Lower lobe of right lung (tissue), 2 donors: ENCODE measurements around the gene PTPRT. TPM values are rescaled to one million over a fixed set of nuclear protein-coding genes. Genes with fewer than 3 reads are reported as not detected.

ENCODE experiments used
- ATAC-seq, 2 donors: fragments of 200-7000 bp; cut with Tn5 transposase; one replicate each; pipeline ENCODE4 v1.9.1; 2020 to 2022; ENCODE audit warnings: mild to moderate bottlenecking in 2 of 2, moderate library complexity in 2 of 2
- DNase-seq: peaks from one replicate; pipeline ENCODE4 v3.0.0-alpha.2; 2020
- H3K27ac ChIP-seq: fragments of 200-600 bp; one replicate; pipeline ENCODE4 v1.8.0; 2022
- H3K27me3 ChIP-seq: fragments of 200-600 bp; one replicate; pipeline ENCODE4 v1.8.0; 2022; ENCODE audit warnings: low read depth
- H3K36me3 ChIP-seq: fragments of 200-600 bp; one replicate; pipeline ENCODE4 v1.8.0; 2022; ENCODE audit warnings: mild to moderate bottlenecking
- H3K4me1 ChIP-seq: fragments of 200-600 bp; one replicate; pipeline ENCODE4 v1.8.0; 2022
- H3K4me3 ChIP-seq: fragments of 200-600 bp; one replicate; pipeline ENCODE4 v1.8.0; 2022; ENCODE audit warnings: mild to moderate bottlenecking
- H3K9me3 ChIP-seq: fragments of 200-600 bp; one replicate; pipeline ENCODE4 v1.8.0; 2022
- intact Hi-C: fragments of 100-400 bp; cut with DNase I; formaldehyde crosslinking; loops from one replicate; pipeline ENCODE4 v1.11.0; 2022
- total RNA-seq: library from RNA; stranded (reverse); fragmentation: NEBNext Ultra II Directional; extraction: Animal tissue kit (Norgen Biotek cat#: 25700); gene quantifications from one replicate; pipeline ENCODE4 v1.2.1, GENCODE V29; 2021
- TF ChIP-seq, protein P1 (sequence below): fragments of 200-600 bp; IDR thresholded peaks from one replicate; pipeline ENCODE4 v1.8.0; 2022; ENCODE audit warnings: antibody characterized with exemption, mild to moderate bottlenecking
- donor health status: DM: no; HTN: yes; CAD: no; lungs with severe emphysema.

PTPRT gene
- total RNA-seq, 1 donor from 2014 or later = 8.0 TPM

DNA sequence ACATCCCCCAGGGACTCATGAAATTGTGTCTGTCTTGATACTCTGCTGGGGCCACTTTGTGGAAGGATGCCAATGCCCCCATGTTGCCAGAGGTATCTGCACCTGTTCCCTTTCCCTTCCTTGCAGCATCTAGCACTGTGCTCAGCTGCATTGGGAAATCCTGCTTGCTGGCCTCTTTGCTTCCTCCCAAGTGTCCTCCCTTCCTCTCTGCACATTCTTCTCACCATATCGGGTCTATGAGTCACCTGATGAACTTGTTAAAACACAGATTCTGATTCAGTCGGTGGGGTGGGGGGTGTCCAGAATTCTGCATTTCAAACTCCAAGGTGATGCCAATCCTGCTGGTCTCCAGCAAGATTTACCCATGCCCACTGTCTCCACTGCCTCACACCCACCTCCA lies 467.8 kb downstream of the PTPRT start:
- ATAC-seq (no peak), DNase-seq (no peak)
- Histone ChIP-seq H3K36me3 (no peaks in the 10 kb centered on the region), H3K9me3 (no peaks in the 10 kb centered on the region), H3K27me3 (no peaks in the 10 kb centered on the region), H3K4me3 (no peak overlapping the region), H3K27ac (no peak overlapping the region), H3K4me1 (no peaks in the 10 kb centered on the region)
- TF ChIP-seq, protein P1, sequence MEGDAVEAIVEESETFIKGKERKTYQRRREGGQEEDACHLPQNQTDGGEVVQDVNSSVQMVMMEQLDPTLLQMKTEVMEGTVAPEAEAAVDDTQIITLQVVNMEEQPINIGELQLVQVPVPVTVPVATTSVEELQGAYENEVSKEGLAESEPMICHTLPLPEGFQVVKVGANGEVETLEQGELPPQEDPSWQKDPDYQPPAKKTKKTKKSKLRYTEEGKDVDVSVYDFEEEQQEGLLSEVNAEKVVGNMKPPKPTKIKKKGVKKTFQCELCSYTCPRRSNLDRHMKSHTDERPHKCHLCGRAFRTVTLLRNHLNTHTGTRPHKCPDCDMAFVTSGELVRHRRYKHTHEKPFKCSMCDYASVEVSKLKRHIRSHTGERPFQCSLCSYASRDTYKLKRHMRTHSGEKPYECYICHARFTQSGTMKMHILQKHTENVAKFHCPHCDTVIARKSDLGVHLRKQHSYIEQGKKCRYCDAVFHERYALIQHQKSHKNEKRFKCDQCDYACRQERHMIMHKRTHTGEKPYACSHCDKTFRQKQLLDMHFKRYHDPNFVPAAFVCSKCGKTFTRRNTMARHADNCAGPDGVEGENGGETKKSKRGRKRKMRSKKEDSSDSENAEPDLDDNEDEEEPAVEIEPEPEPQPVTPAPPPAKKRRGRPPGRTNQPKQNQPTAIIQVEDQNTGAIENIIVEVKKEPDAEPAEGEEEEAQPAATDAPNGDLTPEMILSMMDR = no peak
- intact Hi-C loops = no loop called here

DNA sequence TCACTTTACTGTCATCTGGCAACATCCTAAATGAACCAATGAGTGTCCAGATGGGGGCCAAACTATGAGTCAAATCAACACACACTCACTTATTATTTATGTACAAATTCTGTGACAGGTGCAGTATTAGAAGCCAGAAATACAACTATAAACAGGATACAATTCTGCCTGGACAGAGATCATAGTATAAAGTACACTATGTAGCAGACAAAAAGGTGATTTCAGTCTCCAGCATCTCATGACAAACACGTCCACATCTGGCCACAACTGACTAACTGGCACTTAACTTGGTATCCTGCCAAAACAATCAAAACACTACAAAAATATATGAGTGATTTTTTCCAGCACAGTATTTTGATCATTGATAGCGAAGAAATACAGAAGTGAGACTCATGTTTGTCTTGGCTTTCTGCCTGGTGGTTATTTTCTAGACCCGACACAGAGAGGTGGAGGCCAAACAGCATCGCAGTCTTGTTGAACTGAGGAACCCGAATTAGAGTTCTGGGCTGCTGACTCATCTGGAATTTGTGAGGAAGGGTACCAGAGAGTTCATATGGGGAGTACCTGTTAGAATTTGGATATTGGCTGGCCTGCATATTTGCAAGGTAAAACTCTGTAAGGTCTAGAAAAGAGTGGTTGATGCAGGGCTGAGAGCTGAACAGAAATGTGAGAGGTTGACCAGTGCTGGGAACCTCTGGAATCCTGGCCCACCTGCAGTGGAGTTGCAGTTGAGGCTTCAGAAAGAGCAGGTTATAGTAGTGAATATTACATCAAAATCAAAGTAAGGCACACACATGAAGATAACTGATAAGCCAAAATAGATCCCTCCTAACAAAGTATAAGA lies 475.2 kb downstream of the PTPRT start:
- DNase-seq = no peak
- Histone ChIP-seq H3K4me3 (no peak overlapping the region), H3K27ac (no peak overlapping the region), H3K9me3 (peaks cover 6% of the 10 kb centered on the region), H3K27me3 (no peaks in the 10 kb centered on the region), H3K4me1 (no peaks in the 10 kb centered on the region), H3K36me3 (no peaks in the 10 kb centered on the region)
- intact Hi-C loops = no loop called here
- no peak for ATAC-seq
- TF ChIP-seq, protein P1 = no peak

DNA sequence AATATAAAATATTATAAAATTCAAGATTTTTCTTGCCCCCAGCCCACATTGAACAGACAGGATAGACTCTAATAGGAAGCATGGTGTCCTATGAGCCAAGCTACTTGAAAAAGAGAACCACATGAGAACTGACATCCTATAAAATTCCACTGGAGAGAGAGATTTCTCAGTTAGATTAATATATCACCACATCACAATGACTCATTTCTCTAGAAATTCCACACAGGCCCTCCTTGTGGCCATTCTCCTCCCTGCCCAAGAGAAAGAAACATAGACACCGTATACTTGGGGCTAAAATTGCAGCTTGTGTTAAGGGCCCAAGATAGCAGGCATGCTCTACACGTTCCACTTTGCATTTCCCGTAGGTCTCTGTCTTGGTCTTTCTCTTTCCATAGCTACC lies 481.4 kb downstream of the PTPRT start:
- no peaks in the 10 kb centered on the region for H3K36me3 ChIP-seq
- ATAC-seq = no peak
- TF ChIP-seq, protein P1 = no peak
- intact Hi-C loops = no loop called here
- H3K4me1 ChIP-seq = no peaks in the 10 kb centered on the region
- DNase-seq = no peak
- H3K9me3 ChIP-seq = peaks cover 6% of the 10 kb centered on the region
- no peak overlapping the region for H3K4me3 ChIP-seq
- no peaks in the 10 kb centered on the region for H3K27me3 ChIP-seq
- H3K27ac ChIP-seq = no peak overlapping the region

DNA sequence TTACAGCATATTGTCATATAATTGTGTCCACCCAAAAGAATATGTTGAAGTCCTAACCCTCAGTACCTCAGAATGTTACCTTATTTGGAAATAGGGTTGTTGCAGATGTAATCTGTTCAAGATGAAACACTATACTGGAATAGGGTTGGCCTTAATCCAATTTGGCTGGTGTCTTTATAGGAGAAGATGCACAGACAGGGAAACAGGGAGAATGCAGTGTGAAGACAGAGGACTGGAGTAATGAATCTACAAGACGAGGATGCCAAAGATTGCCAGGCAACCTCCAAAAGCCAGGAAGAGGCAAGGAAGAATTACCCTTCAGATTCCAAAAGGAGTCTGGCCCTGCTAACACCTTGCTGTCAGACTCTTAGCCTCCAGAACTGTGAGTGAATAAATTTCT lies 482.9 kb downstream of the PTPRT start:
- ATAC-seq (no peak), DNase-seq (no peak)
- Histone ChIP-seq H3K27me3 (no peaks in the 10 kb centered on the region), H3K4me1 (no peaks in the 10 kb centered on the region), H3K27ac (no peak overlapping the region), H3K9me3 (peaks cover 6% of the 10 kb centered on the region), H3K36me3 (no peaks in the 10 kb centered on the region), H3K4me3 (no peak overlapping the region)
- TF ChIP-seq, protein P1 = no peak
- intact Hi-C loops = no loop called here

DNA sequence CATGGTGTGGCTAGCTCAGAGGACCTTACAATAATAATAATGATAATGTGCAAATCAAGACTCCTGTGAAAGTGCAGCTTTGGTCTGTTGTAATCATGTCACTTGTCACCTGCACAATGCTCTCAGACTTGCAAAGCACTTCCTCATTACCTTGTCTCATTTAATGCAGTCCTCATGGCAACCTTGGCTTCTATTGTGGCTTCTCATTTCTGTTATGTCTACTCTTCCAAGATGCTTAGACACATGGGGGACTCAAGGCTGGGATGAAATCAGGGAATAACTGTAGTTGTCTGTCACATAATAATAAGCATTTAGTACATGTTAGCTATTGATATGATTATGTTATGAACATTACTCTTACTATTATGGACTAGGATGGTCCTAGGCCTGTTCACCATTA lies 484.2 kb downstream of the PTPRT start:
- intact Hi-C loops = no loop called here
- Histone ChIP-seq H3K4me3 (no peak overlapping the region), H3K4me1 (no peaks in the 10 kb centered on the region), H3K27me3 (no peaks in the 10 kb centered on the region), H3K9me3 (peaks cover 6% of the 10 kb centered on the region), H3K36me3 (no peaks in the 10 kb centered on the region), H3K27ac (no peak overlapping the region)
- TF ChIP-seq, protein P1 = no peak
- no peak for ATAC-seq
- DNase-seq = no peak
